Activated T-cell treated with anti-CD3 and anti-CD28 coated beads for 48 hours (primary cell): ENCODE measurements around the gene MBD5.

Experiments used
- DNase-seq: peaks from one replicate; pipeline ENCODE4 v3.0.0-alpha.2; 2020; ENCODE audit warnings: low read depth

Gene MBD5

GRCh38 chr2:148221926-148222325 is 201.0 kb downstream of the MBD5 start:
- no peak for DNase-seq

DNA sequence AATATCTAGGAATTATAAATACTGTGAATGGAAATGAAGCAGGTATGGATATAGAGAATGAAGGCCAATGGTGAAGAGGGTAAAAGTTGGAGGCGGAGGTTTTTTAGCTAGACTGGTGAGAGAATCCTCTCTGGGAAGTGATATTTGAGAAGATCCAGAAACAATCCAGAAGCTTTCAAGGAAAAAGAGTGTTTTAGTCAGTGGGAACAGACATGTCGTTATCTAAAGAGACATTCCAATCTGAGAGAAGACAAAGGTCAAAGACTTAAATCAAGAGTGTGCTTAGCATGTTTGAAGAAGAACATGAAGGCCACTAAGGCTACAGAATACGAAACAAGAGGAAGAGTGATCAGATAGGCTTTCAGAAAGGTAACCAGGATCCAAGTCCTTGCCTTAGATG is 211.0 kb downstream of the MBD5 start:
- DNase-seq, result no peak

- DNase-seq, result no peak
Measured at GRCh38 chr2:148234143-148234542, 213.3 kb downstream of the MBD5 start.

- DNase-seq, result no peak
Measured at GRCh38 chr2:148237911-148238310, 217.0 kb downstream of the MBD5 start.

DNA sequence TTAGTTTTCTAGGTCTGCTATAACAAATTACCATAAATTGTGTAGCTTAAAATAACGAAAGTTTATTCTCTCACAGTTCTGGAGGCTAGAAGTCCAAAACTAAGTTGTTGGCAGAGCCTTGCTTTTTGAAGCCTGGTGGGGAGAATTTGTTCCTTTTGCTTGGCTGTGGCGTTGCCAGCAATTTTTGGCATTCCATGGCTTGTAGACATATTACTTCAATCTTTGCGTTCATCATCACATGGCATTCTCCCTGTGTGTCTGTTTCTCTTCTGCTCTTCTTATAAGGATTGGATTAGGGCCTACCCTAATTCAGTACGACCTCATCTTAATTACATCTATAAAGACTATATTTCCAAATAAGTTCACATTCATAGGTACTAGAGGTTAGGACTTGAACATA is 217.7 kb downstream of the MBD5 start:
- no peak for DNase-seq

GRCh38 chr2:148240838-148241237 is 219.9 kb downstream of the MBD5 start:
- no peak for DNase-seq

GRCh38 chr2:148244593-148245292 is 223.9 kb downstream of the MBD5 start:
- no peak for DNase-seq

DNA sequence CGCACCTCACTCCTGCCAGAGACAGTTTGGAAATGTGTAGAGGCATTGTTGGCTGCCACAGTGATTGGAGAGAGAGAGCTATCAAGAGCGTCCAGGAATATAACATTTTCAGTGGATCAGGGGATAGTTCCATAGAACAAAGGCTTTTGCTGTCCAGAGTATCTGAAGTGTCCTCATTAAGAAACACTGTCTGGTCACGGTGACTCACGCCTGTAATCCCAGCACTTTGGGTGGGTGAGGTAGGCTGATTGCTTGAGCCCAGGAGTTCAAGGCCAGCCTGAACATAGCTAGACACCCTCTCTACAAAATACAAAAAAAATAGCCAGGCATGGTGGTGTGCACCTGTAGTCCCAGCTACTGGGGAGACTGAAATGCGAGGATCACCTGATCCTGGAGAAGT is 231.1 kb downstream of the MBD5 start:
- no peak for DNase-seq

DNA sequence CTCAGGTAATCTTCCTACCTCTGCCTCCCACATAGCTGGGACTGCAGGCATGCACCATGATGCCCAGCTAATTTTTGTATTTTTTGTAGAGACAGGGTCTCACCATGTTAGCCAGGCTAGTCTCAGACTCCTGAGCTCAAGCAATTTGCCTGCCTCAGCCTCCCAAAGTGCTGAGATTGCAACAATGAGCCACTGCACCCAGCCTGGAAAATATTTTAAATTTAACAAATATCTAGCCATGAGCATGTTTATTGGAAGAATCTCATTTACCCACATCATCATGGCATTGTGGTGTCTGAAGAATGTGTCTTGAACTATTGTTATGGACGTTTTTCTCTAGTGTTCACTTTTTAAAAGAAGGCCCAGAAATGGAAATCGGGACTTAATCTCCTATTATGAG is 231.8 kb downstream of the MBD5 start:
- no peak for DNase-seq

DNA sequence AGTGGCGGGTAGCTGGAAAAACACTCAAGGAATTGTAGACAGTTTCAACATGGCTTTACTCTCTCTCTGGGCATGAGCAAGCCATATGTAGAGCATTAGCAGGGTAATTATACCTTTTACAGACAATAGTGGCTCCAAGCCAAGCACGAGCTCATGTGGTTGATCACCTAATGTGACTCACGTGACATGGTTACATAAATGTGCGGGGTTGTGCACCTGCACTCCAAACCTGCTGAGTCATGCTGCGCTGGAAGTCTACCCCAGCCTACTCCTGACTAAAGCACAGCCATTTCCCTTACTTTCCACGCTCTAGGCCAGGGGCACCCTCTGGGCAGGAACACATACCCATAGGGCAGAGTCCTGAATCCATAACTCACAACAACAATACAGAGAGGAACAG is 232.8 kb downstream of the MBD5 start:
- DNase-seq, result no peak

DNA sequence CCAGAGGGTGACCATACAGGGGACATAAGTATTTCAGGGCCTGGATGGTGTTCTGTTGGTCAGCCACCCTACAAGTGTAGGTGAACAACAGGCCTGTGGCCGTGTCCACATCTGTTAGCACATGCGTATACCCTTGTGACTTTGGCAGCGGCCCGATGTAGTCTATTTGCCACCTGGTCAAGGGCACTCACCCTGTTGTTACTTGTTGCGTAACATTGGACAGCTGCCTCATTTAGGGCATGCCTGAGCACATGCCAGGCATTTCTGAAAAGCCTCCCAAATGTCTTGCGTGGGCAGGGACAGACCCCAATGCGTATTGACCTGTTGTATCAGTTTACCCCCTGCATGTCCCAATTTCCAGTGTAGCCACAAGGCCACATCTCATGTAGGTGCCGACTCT is 235.0 kb downstream of the MBD5 start:
- DNase-seq, result no peak

GRCh38 chr2:148257276-148257675 is 236.4 kb downstream of the MBD5 start:
- DNase-seq, result no peak

- DNase-seq, result no peak
Measured at GRCh38 chr2:148258124-148258523, 237.2 kb downstream of the MBD5 start.

- no peak for DNase-seq
Measured at GRCh38 chr2:148259674-148260073, 238.8 kb downstream of the MBD5 start.

DNA sequence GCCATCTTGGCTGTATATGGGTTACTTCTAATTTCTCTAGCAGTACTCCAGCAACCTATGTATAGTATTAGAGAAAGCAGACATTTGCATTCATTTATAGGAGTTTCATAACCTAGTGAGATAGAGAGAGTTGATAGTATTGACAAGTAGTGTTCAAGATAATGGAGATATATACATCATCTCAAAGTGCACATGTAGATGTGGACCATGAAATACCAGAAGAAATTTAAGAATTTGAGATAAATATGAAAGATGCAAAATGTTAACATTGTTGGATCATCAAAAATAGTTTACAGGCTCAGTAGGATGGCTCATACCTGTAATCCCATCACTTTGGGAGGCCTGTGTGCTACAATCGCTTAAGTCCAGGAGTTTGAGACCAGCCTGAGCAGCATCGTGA is 243.0 kb downstream of the MBD5 start:
- no peak for DNase-seq

DNA sequence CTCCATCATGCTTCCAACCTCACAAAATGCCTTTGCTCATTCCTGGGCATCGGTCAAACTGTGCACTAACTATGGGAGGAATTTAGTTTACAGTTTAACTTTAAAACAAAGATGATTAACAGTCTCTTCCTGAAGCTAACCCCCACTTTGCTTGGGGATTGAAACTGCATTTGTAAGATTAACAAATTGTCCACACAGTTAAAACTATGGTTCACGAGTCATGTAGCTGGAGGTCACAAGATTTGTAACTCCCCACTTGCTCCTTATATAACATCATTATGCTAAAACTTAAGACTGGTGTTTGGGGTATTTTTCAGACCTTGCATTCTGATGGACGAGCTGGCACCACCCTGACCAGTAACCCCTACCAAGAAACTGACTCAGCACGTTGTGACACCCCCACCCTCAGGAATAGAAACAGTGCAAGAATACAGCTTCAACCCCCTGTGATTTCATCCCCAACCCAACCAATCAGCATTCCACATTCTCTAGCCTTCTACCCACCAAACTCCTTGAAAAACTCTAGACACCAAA is 252.3 kb downstream of the MBD5 start:
- DNase-seq, result no peak

- DNase-seq, result no peak
Measured at GRCh38 chr2:148279216-148279615, 258.3 kb downstream of the MBD5 start.

DNA sequence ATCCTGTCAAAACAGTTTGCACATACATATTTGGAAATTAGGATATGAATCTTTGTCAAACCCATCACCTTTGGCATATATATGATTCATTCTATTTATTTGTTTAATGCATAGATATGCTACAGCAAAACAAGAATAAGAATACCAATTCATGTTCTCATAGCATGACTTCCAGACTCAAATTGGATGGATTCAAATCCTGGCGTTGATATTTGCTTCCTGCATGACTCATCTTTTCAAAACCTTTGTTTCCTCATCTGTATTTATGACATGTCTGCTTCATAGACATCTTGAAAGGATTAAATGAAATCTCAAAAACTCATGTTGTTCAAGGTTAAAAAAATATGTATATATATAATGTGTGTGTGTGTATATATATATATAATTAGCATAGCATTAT is 261.3 kb downstream of the MBD5 start:
- no peak for DNase-seq

DNA sequence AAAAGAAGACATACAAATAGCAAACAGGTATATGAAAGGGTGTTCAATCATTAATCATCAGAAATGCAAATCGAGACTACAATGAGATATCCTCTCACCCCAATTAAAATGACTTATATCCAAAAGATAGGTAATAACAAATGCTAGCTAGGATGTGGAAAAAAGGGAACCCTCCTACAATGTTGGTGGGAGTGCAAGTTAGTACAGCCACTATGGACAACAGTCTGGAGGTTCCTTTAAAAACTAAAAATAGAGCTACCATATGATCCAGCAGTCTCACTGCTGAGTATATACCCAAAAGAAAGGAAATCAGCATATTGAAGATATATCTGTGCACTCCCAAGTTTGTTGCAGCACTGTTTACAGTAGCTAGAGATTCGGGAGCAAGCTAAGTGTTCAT is 271.5 kb downstream of the MBD5 start:
- no peak for DNase-seq

GRCh38 chr2:148298196-148298595 is 277.3 kb downstream of the MBD5 start:
- DNase-seq, result no peak

DNA sequence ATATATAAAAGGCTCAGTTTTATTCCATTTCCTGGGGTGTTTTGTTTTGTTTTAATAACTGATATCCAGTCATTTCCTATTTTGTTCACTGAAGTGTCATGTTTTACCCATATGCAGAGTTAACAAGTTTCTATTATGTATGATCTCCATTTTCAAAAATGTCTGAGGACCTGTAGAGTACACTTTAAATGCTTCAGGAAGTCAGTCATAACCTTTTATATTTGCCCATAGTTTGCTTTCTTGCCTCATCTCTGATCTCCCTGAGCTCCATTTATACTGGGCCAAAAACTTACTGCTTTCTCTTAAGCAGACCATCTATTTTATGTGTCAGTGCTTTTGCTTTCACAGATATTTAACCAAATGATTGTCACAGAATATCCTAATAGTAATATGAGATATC is 278.7 kb downstream of the MBD5 start:
- no peak for DNase-seq

DNA sequence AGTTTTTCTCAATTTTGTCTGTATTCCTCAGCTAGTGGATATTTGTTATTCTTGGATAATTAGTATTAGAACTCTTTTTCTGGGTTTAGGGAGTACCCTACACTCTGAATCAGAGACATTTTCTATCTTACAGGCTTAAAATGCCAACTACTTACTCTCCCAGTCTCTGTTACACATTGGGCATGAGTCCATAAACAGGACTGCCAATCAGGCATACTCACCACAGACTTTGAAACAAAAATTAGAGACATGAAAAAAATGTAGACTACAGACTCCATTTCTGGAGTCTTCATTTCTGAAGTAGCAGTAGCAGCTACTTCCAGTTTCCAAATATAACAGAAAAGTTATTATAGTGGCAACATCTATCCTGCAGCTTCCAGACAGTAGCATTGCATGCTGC is 279.7 kb downstream of the MBD5 start:
- DNase-seq, result no peak

DNA sequence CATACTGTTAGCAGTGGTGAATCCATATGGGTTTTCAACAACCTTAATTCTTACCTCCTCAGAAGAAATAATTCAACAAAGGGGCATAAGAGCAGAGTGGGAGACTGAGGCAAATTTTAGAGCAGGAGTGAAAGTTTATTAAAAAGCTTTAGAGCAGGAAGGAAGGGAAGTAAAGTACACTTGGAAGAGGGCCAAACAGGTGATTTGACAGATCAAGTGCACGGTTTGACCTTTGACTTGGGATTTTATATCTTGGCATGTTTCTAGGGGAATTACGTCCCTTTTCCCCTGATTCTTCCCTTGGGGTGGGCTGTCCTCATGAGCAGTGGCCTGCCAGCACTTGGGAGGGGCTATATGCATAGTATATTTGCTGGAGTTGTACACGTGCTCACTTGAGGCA is 280.5 kb downstream of the MBD5 start:
- DNase-seq, result no peak

DNA sequence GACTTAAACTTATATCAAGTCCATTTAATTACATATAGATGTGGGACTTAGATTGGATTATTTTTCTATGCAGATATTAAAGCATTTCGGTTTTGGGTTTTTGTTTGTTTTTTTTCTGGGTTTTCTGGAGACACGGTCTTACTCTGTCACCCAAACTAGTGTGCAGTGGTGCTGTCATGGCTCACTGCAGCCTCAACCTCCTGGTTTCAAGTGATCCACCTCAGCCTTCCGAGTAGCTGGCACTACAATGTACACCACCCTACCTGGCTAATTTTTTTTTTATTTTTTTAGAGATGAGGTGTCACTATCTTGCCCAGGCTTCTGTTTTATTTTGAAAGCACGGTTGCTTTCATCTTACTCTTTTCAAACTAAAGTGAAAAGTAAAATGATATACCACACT is 281.6 kb downstream of the MBD5 start:
- DNase-seq, result no peak
